Omental fat pad (tissue), 4 donors: ENCODE data around the gene THAP3. TPM values are rescaled to one million over a fixed set of nuclear protein-coding genes. Genes with fewer than 3 reads are reported as not detected.
A peak's percentile ranks its signal among the peaks of the same experiment; 100 is the strongest.

Experiments
- ATAC-seq: fragments of 150-250 bp; one replicate; pipeline ENCODE4 v1.9.1; 2016; ENCODE audit warnings: mild to moderate bottlenecking, moderate library complexity; ENCODE audit not compliant: low FRiP score
- DNase-seq: peaks from one replicate; pipeline ENCODE4 v3.0.0-alpha.2; 2019; ENCODE audit warnings: low spot score
- CTCF ChIP-seq, 3 donors: fragments of 450-650 bp; IDR thresholded peaks; one replicate each; pipeline ENCODE4 v1.5.1; 2016 to 2017; ENCODE audit warnings: antibody characterized with exemption in 3 of 3, mild to moderate bottlenecking in 3 of 3, moderate library complexity in 2 of 3
- total RNA-seq, 4 donors: library from RNA; depleted of rRNA; stranded (reverse); fragments of >200 nt; gene quantifications; one replicate each; pipeline ENCODE4 v1.1.0, GENCODE V29; 2016

The THAP3 gene
- total RNA-seq, 4 donors from 2014 or later = 11.6 to 35.0 (median 23.2) TPM

GRCh38 chr1:6614019-6614928 lies 10.4 kb upstream of the THAP3 start:
- ATAC-seq (peak; percentile 17), DNase-seq (no peak)
- TF ChIP-seq CTCF (IDR thresholded peaks at IDR 0.05) = no peak

- no peak for TF ChIP-seq CTCF (IDR thresholded peaks at IDR 0.05)
- DNase-seq (no peak), ATAC-seq (no peak)
Observed at GRCh38 chr1:6614929-6615785, 9.5 kb upstream of the THAP3 start.

GRCh38 chr1:6619045-6619444 lies 5.6 kb upstream of the THAP3 start:
- ATAC-seq (no peak), DNase-seq (no peak)
- TF ChIP-seq CTCF (IDR thresholded peaks at IDR 0.05) = no peak

- ATAC-seq (no peak), DNase-seq (no peak)
- TF ChIP-seq CTCF (IDR thresholded peaks at IDR 0.05) = no peak
Observed at GRCh38 chr1:6621429-6622391, 3.0 kb upstream of the THAP3 start.

GRCh38 chr1:6622396-6623152 lies 2.1 kb upstream of the THAP3 start:
- no peak for ATAC-seq
- DNase-seq = no peak
- no peak for TF ChIP-seq CTCF (IDR thresholded peaks at IDR 0.05)
